HG03175 (cell line): ENCODE data around the gene MZT2B.
"Not testable (repeated sequence)": the region's sequence is repeated elsewhere in the genome, so short reads cannot be mapped to it uniquely, and the experiment has no call there.

Experiments
- ATAC-seq: cut with Tn5 transposase; IDR thresholded peaks from one replicate; pipeline ENCODE4 v1.9.1; 2021; ENCODE audit warnings: mild to moderate bottlenecking, moderate library complexity; ENCODE audit not compliant: unreplicated experiment

MZT2B gene

GRCh38 chr2:130202518-130202917 is 20.5 kb downstream of the MZT2B start:
- not testable (repeated sequence) for ATAC-seq

DNA sequence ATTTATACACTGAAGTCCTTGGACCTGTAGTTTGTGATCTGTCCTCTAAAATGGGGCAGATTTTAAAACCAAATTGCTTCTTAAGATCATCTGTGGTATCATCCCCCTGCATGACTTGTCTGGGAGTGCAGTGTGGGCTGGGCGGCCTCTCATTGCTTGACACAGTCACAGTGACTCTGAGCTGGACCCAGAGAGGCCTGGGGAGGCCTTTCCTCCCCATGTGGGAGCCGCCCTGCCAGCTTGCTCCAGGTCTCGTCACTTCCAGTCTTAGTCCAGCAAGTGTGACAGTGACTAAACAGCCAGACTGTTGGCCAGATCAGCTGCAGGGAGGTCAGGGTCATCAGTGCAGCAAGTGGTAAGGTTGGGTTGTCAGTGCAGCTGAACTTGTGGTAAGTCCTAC is 21.1 kb downstream of the MZT2B start:
- ATAC-seq, result not testable (repeated sequence)

GRCh38 chr2:130207051-130207450 is 25.0 kb downstream of the MZT2B start:
- not testable (repeated sequence) for ATAC-seq

DNA sequence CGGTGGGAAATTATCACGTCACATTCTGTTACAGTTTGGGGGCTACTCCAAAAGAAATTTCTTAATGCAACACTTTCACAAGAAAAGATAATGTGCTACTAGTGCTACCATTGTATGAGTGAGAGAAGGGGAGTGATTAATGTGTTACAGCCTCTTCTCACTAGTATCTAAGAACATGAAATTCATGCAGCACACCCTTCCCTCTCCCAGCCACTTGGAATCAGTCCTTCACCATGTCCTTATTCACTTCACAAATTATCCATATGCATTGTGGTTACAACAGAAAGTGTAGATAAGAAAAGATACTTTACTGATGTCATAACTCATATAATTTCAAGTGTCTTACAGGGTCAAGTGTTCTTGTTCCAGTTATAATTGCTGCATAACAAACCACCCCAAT is 37.1 kb downstream of the MZT2B start:
- not testable (repeated sequence) for ATAC-seq

DNA sequence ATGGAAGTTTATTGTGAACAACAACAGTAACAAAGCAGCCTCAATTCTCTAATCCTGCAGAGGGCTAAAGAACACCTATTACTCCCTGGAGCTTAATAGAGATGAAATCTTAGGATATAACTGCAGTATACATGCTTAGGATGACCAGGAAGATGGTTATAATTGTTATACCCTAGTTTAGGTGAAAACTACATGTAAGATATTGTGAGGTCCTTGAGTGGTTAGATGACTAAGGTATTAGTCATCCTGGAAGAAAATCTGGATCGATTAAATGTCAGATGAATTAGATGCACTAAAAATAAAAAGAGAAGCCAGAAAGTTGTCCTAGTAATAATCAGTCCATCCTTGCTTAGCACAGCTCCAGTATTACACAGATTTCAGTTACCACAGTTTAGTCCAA is 38.4 kb downstream of the MZT2B start:
- not testable (repeated sequence) for ATAC-seq

DNA sequence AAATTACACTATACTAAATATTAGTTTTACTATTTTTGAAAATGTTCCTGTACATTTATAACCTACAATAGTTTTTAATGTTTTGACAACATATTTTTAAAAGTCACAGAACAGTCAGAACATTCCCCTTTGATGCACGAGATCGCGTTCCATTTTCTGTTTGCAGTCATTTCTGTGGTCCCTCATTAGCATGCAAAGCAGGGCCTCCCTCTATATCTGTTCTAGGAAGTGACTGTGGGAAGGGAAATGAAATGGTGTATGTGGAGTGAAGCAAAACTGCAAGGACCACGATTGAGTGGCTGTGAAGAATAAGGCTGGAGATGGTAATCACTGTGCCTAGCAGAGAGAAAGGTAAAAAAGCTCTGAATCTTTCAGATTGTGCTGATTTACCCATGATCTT is 40.5 kb downstream of the MZT2B start:
- ATAC-seq, result not testable (repeated sequence)

GRCh38 chr2:130228005-130228404 is 45.9 kb downstream of the MZT2B start:
- ATAC-seq, result not testable (repeated sequence)

DNA sequence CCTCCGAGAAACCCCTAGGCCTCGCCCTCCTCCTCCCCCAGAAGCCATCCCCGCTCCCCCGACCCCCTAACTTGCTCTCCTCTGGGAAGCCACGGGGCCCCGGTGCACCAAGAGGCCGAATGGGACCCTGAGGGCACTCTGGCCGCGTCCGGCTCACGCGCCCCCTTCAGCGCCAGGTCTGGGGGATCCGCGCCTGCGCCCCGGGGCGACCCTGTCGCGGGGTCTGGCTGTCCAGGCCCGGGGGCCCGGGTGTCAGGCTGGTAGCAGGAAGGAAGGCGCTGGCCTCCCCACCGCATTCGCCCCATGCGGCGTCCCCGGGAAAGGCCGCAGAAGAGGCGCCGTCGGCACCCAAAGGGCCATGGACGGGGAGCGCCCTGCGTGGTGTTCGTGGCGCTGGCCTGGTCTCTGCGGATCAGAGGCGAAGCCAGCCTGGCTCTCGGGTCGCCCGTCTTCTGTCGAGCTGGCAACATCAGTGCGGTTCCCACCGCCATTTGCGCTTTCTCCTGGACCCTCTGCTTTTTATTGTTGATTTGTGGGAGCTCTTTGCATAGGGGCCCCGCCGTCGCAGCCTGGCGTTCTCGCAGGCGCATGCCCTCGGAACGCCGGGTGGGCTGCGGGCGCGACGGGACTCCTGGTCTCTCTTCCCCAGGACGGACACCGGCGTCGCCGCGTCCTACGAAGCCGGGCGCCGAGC is 46.6 kb downstream of the MZT2B start:
- ATAC-seq, result not testable (repeated sequence)

GRCh38 chr2:130229161-130229510 is 47.1 kb downstream of the MZT2B start:
- ATAC-seq, result not testable (repeated sequence)

- not testable (repeated sequence) for ATAC-seq
Measured at GRCh38 chr2:130230376-130230775, 48.3 kb downstream of the MZT2B start.

GRCh38 chr2:130230907-130231306 is 48.8 kb downstream of the MZT2B start:
- ATAC-seq, result not testable (repeated sequence)

GRCh38 chr2:130231656-130232055 is 49.6 kb downstream of the MZT2B start:
- ATAC-seq, result no peak

DNA sequence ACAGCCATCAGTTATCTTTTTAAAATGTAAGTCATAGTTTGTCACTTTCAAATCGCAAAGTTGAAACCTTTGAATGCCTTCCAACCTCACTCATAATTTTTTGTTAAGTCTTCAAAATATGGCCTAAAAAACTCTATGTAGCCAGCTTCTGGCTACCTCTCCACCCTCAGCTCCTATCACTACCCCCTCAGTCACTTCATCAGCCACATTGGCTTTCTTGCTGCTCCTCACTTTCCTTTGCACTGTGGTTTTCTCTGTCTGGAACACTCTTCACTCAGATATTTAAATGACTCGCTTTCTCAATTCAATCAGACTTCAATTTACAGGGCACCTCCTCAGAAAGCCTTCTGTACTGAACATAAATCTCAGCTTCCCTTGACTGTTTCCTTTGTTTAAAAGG is 51.0 kb downstream of the MZT2B start:
- not testable (repeated sequence) for ATAC-seq

- ATAC-seq, result not testable (repeated sequence)
Measured at GRCh38 chr2:130239581-130239980, 57.5 kb downstream of the MZT2B start.
